HG03558 (cell line): ENCODE results near the gene OSBPL10.
"Not testable (repeated sequence)": the region's sequence is repeated elsewhere in the genome, so short reads cannot be mapped to it uniquely, and the experiment has no call there.

Experiments used
- ATAC-seq: cut with Tn5 transposase; IDR thresholded peaks from one replicate; pipeline ENCODE4 v1.9.1; 2021; ENCODE audit warnings: moderate number of reproducible peaks; ENCODE audit not compliant: unreplicated experiment; ENCODE audit errors: extremely low read depth

The OSBPL10 gene

DNA sequence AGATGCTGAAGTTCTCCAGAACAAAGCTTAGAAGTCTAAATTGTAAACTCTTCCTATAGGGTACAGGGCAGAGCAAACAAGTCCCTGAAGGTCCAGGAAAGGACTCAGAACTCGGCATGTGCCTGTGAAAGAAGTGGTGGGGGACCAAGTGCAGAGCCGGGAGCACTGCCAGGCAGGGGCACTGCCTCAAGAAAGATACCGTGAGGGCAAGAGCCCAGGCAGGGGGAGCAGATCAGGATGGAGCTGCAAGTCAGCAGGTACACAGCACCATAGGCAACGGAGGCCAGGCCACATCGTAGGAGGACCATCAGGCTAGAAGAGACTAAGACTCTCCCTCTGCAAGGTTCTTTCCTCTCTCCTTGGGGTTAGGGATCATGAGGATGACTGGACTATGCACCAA lies 191.6 kb downstream of the OSBPL10 start:
- ATAC-seq: no peak

DNA sequence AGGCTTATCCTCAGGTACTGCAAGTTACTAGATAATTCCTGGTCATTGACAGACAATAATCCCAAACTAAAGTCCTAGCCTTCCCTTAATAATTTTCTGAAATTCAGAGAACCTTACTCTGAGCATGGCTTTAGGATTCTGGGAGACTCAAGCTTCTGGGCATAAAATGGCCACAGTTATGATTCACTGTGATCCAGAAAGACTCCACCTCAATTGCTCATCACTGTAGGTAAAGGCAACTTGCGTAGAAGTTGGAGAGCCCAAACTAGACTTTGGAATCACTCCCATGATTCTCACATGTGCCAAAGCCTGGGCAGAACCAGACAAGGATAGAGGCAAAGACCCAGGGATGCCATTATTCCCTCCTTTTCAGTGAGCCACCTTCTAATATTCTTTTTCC lies 195.3 kb downstream of the OSBPL10 start:
- ATAC-seq: no peak

DNA sequence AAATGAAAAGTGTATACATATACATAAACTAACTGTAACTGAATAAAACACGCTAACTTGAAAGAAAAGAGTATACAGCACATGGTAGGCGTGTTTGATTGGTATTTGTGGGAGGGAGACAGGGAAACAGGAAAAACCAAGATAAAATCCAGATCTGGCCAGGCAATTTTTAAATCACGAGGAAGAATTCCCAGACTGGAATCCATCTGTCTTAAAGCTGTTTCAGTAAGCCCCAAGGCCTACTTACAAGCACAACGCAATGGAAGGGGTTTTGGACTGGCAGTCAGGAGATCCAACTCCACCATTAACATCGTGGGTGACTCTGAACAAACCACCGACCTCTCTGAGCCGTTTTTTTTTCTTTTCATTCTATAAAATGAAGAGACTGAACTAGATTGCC lies 195.8 kb downstream of the OSBPL10 start:
- no peak for ATAC-seq

DNA sequence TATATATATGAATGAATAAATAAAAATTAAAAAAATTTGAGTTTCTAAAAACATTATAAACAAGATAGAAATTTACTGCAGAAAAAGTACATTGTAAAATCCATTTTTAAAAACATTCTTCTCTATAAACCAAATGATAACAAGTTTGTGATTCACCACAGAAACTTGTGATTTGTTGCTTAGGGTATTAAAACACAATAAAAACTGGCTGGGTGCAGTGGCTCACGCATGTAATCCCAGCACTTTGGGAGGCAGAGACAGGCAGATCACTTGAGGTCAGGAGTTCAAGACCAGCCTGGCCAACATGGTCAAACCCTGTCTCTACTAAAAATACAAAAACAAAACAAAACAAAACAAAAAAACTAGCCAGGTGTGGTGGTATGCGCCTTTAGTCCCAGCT lies 197.2 kb downstream of the OSBPL10 start:
- not testable (repeated sequence) for ATAC-seq

DNA sequence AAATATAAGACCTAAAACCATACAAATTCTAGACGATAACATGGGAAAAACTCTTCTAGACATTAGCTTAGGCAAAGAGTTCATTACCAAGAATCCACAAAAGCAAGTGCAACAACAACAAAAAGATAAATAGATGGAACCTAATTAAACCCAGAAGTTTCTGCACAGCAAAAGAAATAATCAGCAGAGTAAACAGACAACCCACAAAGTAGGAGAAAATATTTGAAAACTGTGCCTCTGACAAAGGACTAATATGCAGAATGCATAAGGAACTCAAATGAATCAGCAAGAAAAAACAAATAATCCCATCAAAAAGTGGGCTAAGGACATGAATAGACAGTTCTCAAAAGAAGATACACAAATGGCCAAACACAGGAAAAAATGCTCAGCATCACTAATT lies 198.8 kb downstream of the OSBPL10 start:
- ATAC-seq: not testable (repeated sequence)

DNA sequence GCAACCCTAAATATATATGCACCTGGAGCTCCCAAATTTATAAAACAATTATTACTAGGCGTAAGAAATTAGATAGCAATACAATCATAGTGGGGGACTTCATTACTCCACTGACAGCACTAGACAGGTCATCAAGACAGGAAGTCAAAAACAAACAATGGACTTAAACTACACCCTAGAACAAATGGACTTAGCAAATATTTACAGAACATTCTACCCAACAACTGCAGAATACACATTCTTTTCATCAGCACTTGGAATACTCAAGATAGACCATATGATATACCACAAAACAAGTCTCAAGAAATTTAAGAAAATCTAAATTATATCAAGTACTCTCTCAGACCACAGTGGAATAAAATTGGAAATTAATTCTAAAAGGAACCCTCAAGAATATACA lies 201.5 kb downstream of the OSBPL10 start:
- no peak for ATAC-seq

DNA sequence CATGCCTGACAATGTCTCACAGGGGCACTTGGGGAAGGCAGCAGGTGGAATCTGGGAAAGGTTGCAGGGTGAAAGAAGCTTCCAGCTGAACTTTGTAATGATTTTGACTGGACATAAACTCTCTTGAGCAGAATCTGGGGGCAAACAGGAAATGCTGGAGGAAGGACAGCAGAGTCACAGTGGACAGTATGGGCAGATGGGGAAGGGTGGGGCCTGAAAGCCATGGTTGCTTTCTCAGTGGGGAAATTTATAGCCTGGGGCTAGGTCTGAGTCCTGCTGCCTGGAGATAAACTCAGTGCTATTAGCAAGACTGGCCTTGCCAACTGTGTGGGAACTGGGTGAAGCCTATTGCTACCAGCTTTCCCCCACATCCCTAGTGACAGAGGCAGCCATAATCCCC lies 203.2 kb downstream of the OSBPL10 start:
- no peak for ATAC-seq

DNA sequence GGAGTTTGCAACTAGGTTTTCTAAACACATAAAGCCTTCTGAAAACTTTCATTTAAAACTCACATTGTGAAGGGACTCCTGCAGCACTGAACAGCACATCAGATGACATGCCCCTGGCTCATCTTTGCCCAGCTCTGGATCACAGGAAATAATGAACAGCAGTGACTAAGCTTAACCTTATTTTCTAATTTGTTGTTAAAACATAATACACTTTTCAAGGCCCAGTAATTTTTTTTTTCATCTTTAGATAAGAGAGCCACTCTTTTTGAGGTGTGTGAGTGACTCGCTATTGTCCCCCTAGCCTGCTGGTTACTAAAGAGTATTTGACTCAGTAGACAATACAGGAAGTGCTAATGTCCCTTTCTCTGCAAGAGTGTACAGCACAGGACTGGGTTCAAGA lies 204.0 kb downstream of the OSBPL10 start:
- no peak for ATAC-seq

DNA sequence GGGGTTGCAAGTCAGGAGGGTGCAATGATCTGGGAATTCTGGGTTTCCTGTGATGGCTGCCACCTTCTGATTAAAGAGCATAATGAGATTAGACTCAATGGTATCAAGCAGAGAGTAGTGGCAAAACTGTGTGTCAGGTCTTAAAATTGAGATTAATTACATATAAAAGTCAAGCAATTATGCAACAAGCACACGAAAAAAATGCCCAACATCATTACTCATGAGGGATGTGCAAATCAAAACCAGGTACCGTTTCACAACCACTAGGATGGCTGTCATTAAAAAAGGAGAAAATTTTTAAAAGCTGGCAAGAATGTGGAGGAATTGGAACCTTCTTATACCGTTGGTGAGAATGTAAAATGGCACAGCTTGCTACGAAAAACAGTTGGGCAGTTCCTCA lies 205.0 kb downstream of the OSBPL10 start:
- ATAC-seq: no peak

DNA sequence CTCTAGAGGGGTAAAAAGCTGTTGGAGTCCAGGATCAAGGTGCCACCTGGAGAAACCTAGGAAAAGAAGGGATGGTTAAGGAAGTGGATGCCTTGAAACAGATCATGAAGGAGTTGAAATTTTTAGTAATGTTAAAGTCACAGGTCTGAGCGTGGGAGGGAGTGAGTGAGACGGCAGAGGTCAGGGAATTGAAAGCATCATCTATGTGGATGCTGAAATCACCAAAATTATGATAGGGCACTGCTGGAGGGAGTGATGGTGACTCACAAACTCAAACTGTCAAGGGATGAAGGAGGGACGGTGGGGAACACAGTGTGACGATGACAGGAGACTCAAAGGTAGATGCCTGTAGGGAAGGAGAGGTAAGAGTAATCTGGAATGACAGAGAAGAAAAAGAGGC lies 205.7 kb downstream of the OSBPL10 start:
- no peak for ATAC-seq

DNA sequence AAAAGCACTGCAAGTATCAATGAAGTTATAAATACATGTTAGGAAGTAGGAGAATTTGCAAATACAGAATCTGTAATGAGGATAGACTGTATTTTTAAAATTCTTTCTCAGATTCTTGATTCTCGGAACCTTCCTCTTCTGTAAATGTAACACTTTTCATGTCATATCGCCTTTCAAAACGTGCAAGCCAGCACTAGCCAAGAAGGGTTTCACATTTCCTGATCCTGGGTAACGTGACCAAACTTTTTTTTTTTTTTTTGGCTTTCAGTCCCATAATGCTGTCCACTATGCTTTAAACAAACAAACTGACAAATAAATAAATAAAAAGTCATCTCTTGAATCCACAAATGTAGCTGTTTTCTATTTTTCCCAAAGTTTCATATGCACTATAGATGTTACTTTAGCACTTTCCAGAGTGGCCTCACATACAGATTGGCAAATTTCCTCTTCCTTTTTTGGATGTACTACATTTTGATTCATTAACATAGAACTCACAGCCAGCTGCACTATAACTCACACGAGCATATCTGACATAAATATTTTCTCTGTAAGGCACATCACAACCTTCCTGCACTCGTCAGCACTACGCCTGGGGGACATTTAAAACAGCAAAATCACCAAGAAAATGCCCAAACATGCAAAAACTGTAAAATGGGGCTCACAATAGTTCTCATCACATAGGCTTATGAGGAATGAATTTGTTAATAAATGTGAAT lies 208.1 kb downstream of the OSBPL10 start:
- no peak for ATAC-seq

DNA sequence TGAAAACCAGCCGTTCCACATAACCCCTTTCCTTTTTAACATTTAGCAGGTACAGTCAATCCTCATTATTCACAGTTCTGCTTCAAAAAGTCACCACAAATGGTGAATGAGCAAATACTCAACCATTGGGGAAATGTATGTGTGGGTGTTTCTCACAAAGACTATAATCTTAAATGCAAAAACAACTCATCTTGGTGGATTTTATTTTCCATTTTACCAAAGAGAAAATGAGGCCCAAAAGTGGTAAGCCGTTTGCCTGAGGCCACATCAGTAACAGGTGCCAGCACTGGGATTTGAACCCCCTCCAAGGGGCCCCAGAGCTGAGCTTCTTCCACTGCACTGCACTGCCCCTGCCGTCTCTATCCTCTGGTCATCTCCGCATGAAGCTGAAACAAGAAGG lies 208.8 kb downstream of the OSBPL10 start:
- no peak for ATAC-seq

DNA sequence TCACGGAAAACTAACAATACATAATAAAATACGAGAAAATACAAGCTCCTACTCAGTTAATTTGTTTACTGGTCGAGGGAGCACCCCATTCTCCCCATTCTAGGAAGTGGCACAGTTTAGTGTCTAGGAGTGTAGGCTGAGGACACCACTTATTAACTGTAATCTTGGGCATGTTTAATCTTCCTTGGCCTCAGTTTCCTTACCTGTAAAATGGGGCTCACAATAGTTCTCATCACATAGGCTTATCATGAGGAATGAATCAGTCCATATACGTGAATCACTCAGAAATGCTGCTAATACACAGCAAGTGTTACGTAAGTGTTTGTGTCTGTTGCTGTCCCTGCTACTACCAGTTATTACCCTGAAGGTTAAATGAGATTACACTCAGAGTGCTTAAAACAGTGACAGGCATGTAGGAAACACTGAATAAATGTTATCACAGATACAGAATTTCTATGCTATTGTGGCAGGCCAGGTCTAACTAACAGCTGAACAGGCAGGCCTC lies 210.2 kb downstream of the OSBPL10 start:
- no peak for ATAC-seq

DNA sequence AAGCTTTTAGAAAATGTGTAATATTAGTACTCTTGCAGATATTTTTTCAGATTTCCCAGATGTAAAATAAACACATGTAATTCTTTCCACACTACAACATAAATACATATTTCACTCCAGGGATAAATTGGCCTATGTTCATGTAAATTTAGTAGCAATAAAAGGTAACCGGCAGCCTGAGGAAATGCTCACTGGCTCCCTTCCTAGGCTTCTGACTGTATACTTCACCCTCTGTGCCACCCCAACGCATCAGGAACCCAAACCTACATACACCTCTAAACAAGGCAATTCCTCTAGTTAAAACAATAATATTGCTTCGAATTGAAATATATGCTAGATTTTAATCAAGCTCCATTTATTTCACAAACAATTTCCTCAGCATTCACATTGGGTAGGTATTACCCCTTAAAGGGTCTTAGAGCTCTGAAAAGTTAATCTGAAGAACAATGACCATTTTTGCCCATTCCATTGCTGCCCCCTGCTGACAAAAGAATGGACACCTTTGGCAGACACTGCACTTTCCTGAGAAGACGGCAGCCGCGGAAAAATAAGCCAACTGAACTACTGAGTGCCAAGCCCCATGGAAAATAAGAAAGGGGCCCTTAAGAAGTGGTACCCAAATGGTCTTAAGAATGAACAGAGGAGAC lies 212.5 kb downstream of the OSBPL10 start:
- ATAC-seq: no peak

DNA sequence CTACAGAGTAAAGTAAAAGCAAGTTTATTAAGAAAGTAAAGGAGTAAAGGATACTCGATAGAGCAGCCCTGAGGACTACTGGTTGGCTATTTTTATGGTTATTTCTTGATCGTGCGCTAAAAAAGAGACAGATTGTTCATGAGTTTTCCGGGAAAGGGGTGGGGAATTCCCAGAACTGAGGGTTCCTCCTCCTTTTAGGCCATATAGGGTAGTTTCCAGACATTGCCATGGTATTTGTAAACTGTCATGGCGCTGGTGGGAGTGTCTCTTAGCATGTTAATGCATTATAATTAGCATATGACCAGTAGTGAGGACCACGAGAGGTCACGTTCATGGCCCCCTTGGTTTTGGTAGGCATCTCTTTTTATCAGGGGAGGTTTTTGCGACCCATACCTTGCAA lies 213.1 kb downstream of the OSBPL10 start:
- no peak for ATAC-seq

DNA sequence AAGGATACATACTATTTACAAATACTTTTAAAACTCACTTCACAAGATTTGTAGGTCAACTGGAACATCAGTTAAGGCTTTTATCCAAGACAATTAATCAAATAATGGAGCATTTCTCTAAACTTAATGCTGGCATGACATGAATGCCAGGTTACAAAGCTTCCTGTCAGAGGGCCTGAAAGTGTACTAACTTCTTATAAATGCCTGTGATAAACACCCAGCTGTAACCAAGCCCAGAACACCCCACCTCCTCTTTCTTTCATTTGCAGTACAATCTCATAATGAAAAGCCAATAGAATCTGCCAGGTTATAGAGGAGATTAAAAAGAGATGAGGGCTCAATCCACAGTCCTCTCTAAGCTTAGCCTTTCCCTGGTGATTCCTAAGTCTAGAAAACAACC lies 214.4 kb downstream of the OSBPL10 start:
- ATAC-seq: no peak

DNA sequence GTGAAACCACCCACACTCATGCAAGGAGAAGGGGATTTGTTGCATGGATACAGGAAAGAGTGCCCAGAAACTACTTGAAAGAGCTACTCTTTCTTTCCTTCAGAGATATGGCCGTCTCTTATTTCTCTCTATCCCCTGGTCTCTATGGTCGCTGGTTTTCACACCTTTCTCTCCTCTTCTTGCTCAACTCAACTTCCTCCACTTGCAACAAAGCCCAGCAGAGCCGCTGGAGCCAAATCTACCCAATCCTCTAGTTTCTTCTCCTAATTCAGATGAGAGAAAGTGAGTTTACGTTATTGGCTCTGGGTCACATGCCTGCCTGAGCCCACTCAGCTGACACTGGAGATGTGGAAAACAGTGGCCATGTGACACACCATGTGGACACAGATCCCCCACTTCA lies 215.2 kb downstream of the OSBPL10 start:
- no peak for ATAC-seq

DNA sequence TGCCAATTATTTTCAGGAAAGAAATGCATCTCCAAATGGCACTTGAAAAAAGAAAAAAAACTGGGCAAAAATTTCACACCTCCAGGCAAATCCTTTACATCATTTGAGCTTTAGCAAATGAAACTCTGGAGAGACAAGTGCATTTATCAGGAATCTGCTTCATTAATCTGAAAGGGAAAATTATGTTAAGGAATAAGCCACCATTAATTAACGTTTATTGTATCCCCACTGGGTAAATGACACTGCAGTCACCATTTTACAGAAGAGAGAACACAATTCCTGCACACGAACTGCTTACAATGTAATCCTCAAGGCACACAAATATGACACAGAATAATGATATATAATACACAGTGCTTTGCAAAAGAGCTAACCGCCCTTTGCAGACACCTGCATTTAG lies 217.3 kb downstream of the OSBPL10 start:
- no peak for ATAC-seq

DNA sequence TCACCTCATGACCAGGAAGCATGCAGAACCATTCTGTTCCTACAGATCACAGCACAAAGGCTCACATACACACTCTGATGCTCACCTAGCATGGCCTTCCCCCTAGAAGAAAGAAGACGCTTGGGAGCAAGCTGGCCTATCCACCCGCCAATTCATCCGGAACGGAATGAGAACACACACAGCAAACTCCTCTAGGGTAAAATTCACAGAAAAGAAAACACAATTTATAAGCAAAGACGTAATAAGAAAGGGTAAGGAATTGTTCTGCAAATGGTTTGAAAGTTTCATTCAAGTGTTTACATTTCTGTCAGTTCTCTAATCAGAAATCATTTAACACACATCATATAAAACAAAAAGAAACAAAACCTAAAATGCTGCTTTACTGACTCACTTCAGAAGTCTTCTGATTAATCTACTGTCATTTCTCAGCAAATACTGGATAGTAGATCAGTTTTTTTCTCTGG lies 218.1 kb downstream of the OSBPL10 start:
- no peak for ATAC-seq

DNA sequence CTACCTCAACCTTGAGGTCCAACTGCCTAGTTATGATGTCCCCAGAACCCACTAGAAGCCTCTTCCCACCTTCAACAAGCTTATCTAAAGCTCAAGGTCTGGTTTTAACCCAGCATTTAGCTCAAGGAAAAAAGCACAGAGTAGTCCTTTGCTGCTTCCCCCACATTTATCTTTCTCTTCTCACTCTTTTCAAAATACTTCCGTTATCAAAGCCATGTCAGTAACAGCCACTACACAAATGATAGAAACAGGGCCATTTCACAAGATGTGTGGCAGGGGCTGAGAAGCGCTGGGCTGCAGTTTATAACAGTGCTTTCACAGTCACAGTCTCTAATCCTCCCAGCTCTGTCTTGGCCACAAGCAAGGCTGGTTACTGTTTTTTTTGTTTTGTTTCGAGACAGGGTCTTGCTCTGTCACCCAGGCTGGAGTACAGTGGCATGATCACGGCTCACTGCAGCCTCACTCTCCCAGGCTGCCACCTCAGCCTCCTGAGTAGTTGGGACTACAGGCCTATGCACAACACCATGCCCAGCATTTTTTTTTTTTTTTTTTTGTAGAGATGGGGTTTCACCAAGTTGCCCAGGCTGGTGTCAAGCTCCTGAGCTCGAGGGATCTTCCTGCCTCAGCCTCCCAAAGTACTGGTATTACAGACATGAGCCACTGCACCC lies 218.8 kb downstream of the OSBPL10 start:
- no peak for ATAC-seq

DNA sequence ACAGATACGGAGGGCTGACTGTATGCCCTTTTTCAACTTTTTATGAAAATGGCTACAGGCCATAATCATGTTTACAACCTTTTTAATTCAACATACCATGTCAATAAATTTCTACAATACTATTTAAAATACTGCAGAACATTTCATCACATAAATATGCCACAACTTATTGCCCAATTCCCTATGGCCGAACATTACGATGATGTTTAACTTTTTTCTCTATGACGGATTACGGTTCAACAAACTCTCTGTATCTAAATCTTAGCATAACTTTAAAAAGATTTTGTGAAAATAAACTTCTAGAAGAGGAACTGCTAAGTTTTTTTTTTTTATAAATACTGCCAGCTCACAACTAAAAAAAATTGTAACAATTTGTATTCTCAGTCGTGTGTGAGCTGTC lies 220.4 kb downstream of the OSBPL10 start:
- ATAC-seq: no peak
